WTC11 (cell line): ENCODE measurements around the gene LAMA5. TPM values are rescaled to one million over a fixed set of nuclear protein-coding genes. Genes with fewer than 3 reads are reported as not detected.
A peak's percentile ranks its signal among the peaks of the same experiment; 100 is the strongest.

Experiments
- ATAC-seq: fragments of 200-7000 bp; cut with Tn5 transposase; 2 replicates; pipeline ENCODE4 v1.10.0; 2021; ENCODE audit warnings: mild to moderate bottlenecking, moderate library complexity
- CTCF ChIA-PET: fragments of 300-600 bp; sonication (Branson Sonifier 250); formaldehyde crosslinking; loops from one replicate; lab custom pipeline; 2021; ENCODE audit warnings: antibody characterized with exemption; lab: Charles Lee
- POLR2A ChIA-PET: fragments of 350-600 bp; sonication (Branson Sonifier 250); formaldehyde crosslinking; loops from one replicate; lab custom pipeline; 2021; ENCODE audit warnings: antibody characterized with exemption; lab: Charles Lee
- DNase-seq: peaks from one replicate; pipeline ENCODE4 v3.0.0; 2021; ENCODE audit warnings: low spot score
- H3K27ac Mint-ChIP-seq: 2 replicates; pipeline ENCODE4 v1.8.0; 2021; ENCODE audit warnings: mixed read lengths
- H3K27me3 Mint-ChIP-seq: 2 replicates; pipeline ENCODE4 v1.8.0; 2021; ENCODE audit warnings: low read depth, mild to moderate bottlenecking, moderate library complexity, mixed read lengths
- H3K36me3 Mint-ChIP-seq: 2 replicates; pipeline ENCODE4 v1.8.0; 2021; ENCODE audit warnings: mixed read lengths
- H3K4me1 Mint-ChIP-seq: 2 replicates; pipeline ENCODE4 v1.8.0; 2022; ENCODE audit warnings: mixed read lengths
- H3K4me3 Mint-ChIP-seq: 2 replicates; pipeline ENCODE4 v1.8.0; 2021; ENCODE audit warnings: mild to moderate bottlenecking, moderate library complexity, mixed read lengths
- H3K9me3 Mint-ChIP-seq: 2 replicates; pipeline ENCODE4 v1.8.0; 2021; ENCODE audit warnings: mixed read lengths
- CTCF ChIP-seq: fragments of 200-600 bp; IDR thresholded peaks from 2 replicates; pipeline ENCODE4 v1.8.0; 2022; ENCODE audit warnings: antibody characterized with exemption
- E2F1 ChIP-seq: sonication (generic); formaldehyde crosslinking; IDR thresholded peaks from 2 replicates; pipeline ENCODE4 v1.8.0; 2022; ENCODE audit warnings: mild to moderate bottlenecking, missing genetic modification reagents
- E2F4 ChIP-seq: sonication (generic); formaldehyde crosslinking; IDR thresholded peaks from 2 replicates; pipeline ENCODE4 v1.8.1; 2022; ENCODE audit warnings: low read depth, mild to moderate bottlenecking, moderate library complexity, missing genetic modification reagents, borderline replicate concordance
- E2F5 ChIP-seq: sonication (generic); formaldehyde crosslinking; IDR thresholded peaks from 2 replicates; pipeline ENCODE4 v1.8.1; 2022; ENCODE audit warnings: mild to moderate bottlenecking, moderate library complexity, missing genetic modification reagents
- ETV6 ChIP-seq: sonication (generic); formaldehyde crosslinking; IDR thresholded peaks from 2 replicates; pipeline ENCODE4 v1.8.1; 2022; ENCODE audit warnings: mild to moderate bottlenecking, missing genetic modification reagents
- FOXK1 ChIP-seq: sonication (generic); formaldehyde crosslinking; IDR thresholded peaks from 2 replicates; pipeline ENCODE4 v1.8.0; 2022; ENCODE audit warnings: mild to moderate bottlenecking, moderate library complexity, missing genetic modification reagents
- FOXP1 ChIP-seq: sonication (generic); formaldehyde crosslinking; IDR thresholded peaks from 2 replicates; pipeline ENCODE4 v1.8.0; 2022; ENCODE audit warnings: missing genetic modification reagents, mild to moderate bottlenecking, moderate library complexity, borderline replicate concordance
- GABPB1 ChIP-seq: sonication (generic); formaldehyde crosslinking; IDR thresholded peaks from 2 replicates; pipeline ENCODE4 v1.8.1; 2023; ENCODE audit warnings: mild to moderate bottlenecking, missing genetic modification reagents
- JAZF1 ChIP-seq: fragments of 250-450 bp; sonication (Bioruptor Pico); IDR thresholded peaks from 2 replicates; pipeline ENCODE4 v1.9.0; 2021; ENCODE audit warnings: moderate library complexity, mild to moderate bottlenecking, inconsistent platforms
- NFATC4 ChIP-seq: fragments of 250-450 bp; sonication (Bioruptor Pico); IDR thresholded peaks from 2 replicates; pipeline ENCODE4 v1.9.0; 2021; ENCODE audit warnings: mild to moderate bottlenecking
- NFE2L1 ChIP-seq: sonication (generic); formaldehyde crosslinking; IDR thresholded peaks from 2 replicates; pipeline ENCODE4 v1.8.1; 2023; ENCODE audit warnings: missing genetic modification reagents
- RELA ChIP-seq: sonication (generic); formaldehyde crosslinking; IDR thresholded peaks from 2 replicates; pipeline ENCODE4 v1.8.1; 2022; ENCODE audit warnings: missing genetic modification reagents, mild to moderate bottlenecking, borderline replicate concordance
- RORB ChIP-seq: fragments of 250-450 bp; sonication (Bioruptor Pico); IDR thresholded peaks from 2 replicates; pipeline ENCODE4 v1.9.0; 2021; ENCODE audit warnings: mild to moderate bottlenecking
- SP1 ChIP-seq: sonication (generic); formaldehyde crosslinking; conservative IDR thresholded peaks from 2 replicates; pipeline ENCODE4 v1.8.1; 2022; ENCODE audit warnings: missing genetic modification reagents
- ZNF232 ChIP-seq: sonication (generic); formaldehyde crosslinking; IDR thresholded peaks from 2 replicates; pipeline ENCODE4 v1.8.0; 2022; ENCODE audit warnings: mild to moderate bottlenecking, missing genetic modification reagents
- ZNF396 ChIP-seq: fragments of 250-450 bp; sonication (Bioruptor Pico); IDR thresholded peaks from 2 replicates; pipeline ENCODE4 v1.8.0; 2021; ENCODE audit warnings: mild to moderate bottlenecking, moderate library complexity, borderline replicate concordance
- ZNF416 ChIP-seq: fragments of 250-450 bp; sonication (Bioruptor Pico); IDR thresholded peaks from 2 replicates; pipeline ENCODE4 v1.9.0; 2021; ENCODE audit warnings: mild to moderate bottlenecking, inconsistent platforms
- total RNA-seq: library from RNA; stranded (reverse); gene quantifications from 3 replicates; pipeline ENCODE4 v1.2.3, GENCODE V29; 2021
- TF ChIP-seq, protein P1 (sequence below): fragments of 250-450 bp; sonication (Bioruptor Pico); IDR thresholded peaks from 2 replicates; pipeline ENCODE4 v1.9.0; 2021; ENCODE audit warnings: mild to moderate bottlenecking
- TF ChIP-seq, protein P2 (sequence below): sonication (generic); formaldehyde crosslinking; IDR thresholded peaks from 2 replicates; pipeline ENCODE4 v1.8.0; 2023; ENCODE audit warnings: mild to moderate bottlenecking, missing genetic modification reagents
- TF ChIP-seq, protein P3 (sequence below): sonication (generic); formaldehyde crosslinking; IDR thresholded peaks from 2 replicates; pipeline ENCODE4 v1.8.1; 2023; ENCODE audit warnings: mild to moderate bottlenecking, moderate library complexity, missing genetic modification reagents

The LAMA5 gene
- total RNA-seq, 1 experiment from 2014 or later: 329 TPM

DNA sequence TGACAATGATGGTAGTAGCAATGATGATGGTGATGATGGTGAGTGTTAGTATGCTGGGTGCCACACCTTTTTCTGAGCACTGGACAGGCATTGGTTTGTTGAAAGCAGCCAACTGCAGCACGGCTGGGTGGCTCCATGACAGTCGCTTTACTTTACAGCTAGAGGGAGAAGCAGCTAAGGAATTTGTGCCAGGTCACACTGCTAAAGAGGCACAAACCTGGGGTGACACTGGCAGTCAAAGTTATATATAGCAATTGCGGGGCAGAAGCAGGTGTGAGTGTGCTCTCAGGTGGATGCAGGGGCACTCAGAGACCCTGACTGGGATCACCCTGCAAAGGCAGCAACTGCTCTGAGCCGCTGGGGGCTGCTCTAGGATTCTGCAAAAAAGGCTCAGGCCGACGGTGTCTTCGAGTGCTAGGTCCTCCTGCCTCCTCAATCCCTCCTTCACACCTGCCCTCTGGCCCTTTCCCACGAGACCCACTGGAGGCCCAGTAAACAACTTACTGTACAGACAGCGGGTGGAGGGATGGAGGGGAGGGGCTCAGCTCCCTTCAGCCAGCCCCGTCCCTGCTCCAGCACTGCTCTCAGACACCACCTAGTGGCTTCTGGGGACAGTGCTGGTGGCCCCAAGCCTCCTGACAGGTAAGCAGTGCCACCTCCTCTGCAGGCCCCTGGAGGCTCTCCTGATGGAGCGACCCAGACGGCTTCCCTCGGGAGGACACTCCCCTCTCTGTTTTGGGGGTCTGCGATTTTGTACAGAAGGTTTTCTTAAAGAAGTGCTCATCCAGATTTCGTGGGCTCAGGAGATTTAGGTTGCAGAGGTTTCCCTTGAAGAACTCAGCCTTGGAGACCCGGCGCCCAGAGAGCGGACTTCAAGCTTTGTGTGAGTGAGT lies 15.4 kb upstream of the LAMA5 start:
- TF ChIP-seq CTCF: peak; percentile 91
- peak; percentile 59; the same call in 1 of the 2 replicates for TF ChIP-seq FOXP1
- TF ChIP-seq SP1 (CRISPR knock-in tag): peak; percentile 59; the same call in 1 of the 2 replicates
- TF ChIP-seq ZNF416 (CRISPR knock-in tag): no peak
- TF ChIP-seq ZNF232 (CRISPR knock-in tag): no peak
- no peak for TF ChIP-seq E2F4
- TF ChIP-seq, protein P1, sequence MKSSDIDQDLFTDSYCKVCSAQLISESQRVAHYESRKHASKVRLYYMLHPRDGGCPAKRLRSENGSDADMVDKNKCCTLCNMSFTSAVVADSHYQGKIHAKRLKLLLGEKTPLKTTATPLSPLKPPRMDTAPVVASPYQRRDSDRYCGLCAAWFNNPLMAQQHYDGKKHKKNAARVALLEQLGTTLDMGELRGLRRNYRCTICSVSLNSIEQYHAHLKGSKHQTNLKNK (CRISPR knock-in tag): no peak
- no peak for TF ChIP-seq E2F5 (CRISPR knock-in tag)
- TF ChIP-seq FOXK1 (CRISPR knock-in tag): peak; percentile 41; the same call in 1 of the 2 replicates
- TF ChIP-seq ETV6 (CRISPR knock-in tag): 0 out of 2 replicates have a peak, but pooled peaks have one; percentile 25
- no peak for TF ChIP-seq RORB (CRISPR knock-in tag)
- no peak for TF ChIP-seq NFE2L1 (CRISPR knock-in tag)
- TF ChIP-seq E2F1 (CRISPR knock-in tag): peak; percentile 42; the same call in 1 of the 2 replicates
- TF ChIP-seq, protein P2, sequence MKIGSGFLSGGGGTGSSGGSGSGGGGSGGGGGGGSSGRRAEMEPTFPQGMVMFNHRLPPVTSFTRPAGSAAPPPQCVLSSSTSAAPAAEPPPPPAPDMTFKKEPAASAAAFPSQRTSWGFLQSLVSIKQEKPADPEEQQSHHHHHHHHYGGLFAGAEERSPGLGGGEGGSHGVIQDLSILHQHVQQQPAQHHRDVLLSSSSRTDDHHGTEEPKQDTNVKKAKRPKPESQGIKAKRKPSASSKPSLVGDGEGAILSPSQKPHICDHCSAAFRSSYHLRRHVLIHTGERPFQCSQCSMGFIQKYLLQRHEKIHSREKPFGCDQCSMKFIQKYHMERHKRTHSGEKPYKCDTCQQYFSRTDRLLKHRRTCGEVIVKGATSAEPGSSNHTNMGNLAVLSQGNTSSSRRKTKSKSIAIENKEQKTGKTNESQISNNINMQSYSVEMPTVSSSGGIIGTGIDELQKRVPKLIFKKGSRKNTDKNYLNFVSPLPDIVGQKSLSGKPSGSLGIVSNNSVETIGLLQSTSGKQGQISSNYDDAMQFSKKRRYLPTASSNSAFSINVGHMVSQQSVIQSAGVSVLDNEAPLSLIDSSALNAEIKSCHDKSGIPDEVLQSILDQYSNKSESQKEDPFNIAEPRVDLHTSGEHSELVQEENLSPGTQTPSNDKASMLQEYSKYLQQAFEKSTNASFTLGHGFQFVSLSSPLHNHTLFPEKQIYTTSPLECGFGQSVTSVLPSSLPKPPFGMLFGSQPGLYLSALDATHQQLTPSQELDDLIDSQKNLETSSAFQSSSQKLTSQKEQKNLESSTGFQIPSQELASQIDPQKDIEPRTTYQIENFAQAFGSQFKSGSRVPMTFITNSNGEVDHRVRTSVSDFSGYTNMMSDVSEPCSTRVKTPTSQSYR (CRISPR knock-in tag): no peak
- TF ChIP-seq, protein P3, sequence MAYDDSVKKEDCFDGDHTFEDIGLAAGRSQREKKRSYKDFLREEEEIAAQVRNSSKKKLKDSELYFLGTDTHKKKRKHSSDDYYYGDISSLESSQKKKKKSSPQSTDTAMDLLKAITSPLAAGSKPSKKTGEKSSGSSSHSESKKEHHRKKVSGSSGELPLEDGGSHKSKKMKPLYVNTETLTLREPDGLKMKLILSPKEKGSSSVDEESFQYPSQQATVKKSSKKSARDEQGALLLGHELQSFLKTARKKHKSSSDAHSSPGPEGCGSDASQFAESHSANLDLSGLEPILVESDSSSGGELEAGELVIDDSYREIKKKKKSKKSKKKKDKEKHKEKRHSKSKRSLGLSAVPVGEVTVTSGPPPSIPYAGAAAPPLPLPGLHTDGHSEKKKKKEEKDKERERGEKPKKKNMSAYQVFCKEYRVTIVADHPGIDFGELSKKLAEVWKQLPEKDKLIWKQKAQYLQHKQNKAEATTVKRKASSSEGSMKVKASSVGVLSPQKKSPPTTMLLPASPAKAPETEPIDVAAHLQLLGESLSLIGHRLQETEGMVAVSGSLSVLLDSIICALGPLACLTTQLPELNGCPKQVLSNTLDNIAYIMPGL (CRISPR knock-in tag): no peak
- no peak for TF ChIP-seq RELA (CRISPR knock-in tag)
- TF ChIP-seq GABPB1 (CRISPR knock-in tag): 0 out of 2 replicates have a peak, but pooled peaks have one; percentile 34
- TF ChIP-seq JAZF1 (CRISPR knock-in tag): no peak
- TF ChIP-seq NFATC4: no peak
- TF ChIP-seq ZNF396 (CRISPR knock-in tag): no peak
- Mint-ChIP-seq H3K27ac (no peak overlapping the region), H3K4me3 (no peak overlapping the region), H3K4me1 (peaks cover 20% of the 10 kb centered on the region), H3K27me3 (no peaks in the 10 kb centered on the region), H3K36me3 (peaks cover 14% of the 10 kb centered on the region), H3K9me3 (peaks cover 7% of the 10 kb centered on the region)
- DNase-seq: peak; percentile 95
- POLR2A ChIA-PET: interaction anchor here (0.6 to 1.2 kb wide), 4 partner anchors 13 to 21 kb away, joined by 3 to 6 read pairs (median 3); no protein-coding TSS in a partner anchor
- CTCF ChIA-PET: interaction anchor here (0.5 to 2.7 kb wide), 49 partner anchors 8 to 412 kb away, joined by 3 to 137 read pairs (median 4); partner anchors contain the start of genes ADRM1, LAMA5 and OSBPL2
- ATAC-seq: peak; percentile 90
